Stimulated activated CD4-positive, alpha-beta T cell treated with anti-CD3 and anti-CD28 coated beads, Interleukin-4, amount 100 ng/mL, for 24 hours (primary cell): ENCODE data around the gene RNF144A.
"Not testable (repeated sequence)": the region's sequence is repeated elsewhere in the genome, so short reads cannot be mapped to it uniquely, and the experiment has no call there.

ENCODE experiments used
- DNase-seq: peaks from one replicate; pipeline ENCODE4 v3.0.0-alpha.2; 2020

Gene RNF144A, protein sequence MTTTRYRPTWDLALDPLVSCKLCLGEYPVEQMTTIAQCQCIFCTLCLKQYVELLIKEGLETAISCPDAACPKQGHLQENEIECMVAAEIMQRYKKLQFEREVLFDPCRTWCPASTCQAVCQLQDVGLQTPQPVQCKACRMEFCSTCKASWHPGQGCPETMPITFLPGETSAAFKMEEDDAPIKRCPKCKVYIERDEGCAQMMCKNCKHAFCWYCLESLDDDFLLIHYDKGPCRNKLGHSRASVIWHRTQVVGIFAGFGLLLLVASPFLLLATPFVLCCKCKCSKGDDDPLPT

DNA sequence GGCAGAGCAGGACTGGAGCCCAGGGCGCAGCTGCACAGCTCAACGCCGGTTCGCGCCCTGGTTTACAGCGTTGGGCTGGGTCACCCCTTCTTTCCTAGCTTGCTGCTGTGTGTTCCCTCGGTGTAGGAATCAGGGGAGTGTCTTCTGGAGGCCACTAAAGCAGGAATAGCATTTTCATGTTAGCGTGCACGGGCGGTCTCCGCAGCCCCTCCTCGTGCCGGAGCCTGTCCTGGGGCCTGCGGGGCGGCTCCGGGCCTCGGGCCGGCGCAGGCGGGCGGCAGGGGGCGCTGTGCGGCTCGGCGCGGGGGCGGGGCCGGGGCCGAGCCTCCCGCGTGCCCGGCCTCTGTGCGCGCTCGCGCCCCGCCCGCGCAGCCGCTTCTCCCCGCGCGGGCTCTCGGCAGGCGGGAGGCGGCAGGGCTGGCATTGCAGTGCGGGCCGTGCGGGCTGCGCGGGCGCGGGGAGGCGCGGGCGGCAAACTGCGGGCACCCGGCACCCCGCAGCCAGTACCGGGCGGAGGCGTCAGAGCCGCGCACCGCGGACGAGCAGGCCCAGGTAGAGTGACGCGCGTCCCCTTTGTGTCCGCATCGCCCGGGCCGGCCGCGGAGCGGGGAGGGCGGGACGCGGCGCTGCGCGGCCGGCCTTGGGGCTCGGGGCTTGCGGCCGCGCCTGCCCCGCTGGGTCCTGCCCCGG lies at the start of gene RNF144A:
Gene RNF144A, plus strand, starts transcription at position 342 of the 690 bp plus-strand sequence. CDS start 79,515 bp downstream, outside the sequence.
- peak; percentile 72 for DNase-seq

DNA sequence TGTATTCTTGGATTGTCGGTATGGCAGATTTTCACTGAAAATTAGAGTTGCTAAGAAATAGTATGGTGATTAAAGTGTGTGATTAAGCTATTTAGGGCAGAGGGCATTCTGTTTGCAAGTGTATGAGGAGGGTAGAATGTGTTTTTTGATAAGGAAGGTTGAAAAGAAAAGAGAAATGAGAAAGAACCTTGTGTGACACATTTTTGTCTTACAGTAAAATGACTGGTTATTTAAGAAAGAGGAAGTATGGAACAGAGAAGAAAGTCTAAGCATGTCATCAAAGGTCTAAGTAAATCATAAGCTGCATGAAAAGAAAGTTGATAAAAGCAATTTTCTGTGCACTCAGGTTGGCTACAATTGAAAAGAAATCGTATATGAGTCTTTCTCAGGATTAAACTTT lies 44.8 kb upstream of the RNF144A start:
- no peak for DNase-seq

DNA sequence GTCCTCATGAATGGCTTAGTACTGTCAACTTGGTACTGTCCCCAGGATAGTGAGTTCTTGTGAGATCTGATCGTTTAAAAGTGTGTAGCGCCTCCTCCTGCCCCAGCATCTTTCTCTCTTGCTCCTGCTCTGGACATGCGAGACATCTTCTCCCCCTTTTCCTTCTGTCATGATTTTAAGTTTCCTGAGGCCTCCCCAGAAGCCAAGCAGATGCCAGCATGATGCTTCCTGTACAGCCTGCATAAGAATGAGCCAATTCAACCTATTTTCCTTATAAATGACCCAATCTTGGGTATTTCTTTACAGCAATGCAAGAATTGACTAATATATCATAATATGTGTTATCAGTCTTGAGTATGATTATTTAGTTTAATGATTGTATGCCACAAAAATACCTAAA lies 43.2 kb upstream of the RNF144A start:
- no peak for DNase-seq

DNA sequence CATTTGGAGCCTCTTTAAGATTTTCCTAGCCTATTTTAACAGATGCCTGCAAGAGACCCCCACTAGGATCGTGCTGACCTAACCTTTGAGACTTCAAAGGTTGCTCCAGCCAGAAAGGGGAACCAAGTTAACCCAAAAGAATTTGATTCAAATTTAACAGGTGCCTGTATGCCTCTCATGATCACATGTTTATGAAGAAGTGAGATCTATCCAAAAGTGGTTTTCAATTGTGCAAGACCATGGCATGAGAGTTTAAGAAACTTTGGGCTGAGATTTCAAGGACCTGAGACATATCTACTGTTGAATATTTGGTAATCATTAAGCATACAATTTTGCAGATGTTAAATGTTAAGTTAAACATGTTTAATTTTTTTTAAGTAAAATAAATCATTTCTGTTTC lies 40.9 kb upstream of the RNF144A start:
- DNase-seq: no peak

DNA sequence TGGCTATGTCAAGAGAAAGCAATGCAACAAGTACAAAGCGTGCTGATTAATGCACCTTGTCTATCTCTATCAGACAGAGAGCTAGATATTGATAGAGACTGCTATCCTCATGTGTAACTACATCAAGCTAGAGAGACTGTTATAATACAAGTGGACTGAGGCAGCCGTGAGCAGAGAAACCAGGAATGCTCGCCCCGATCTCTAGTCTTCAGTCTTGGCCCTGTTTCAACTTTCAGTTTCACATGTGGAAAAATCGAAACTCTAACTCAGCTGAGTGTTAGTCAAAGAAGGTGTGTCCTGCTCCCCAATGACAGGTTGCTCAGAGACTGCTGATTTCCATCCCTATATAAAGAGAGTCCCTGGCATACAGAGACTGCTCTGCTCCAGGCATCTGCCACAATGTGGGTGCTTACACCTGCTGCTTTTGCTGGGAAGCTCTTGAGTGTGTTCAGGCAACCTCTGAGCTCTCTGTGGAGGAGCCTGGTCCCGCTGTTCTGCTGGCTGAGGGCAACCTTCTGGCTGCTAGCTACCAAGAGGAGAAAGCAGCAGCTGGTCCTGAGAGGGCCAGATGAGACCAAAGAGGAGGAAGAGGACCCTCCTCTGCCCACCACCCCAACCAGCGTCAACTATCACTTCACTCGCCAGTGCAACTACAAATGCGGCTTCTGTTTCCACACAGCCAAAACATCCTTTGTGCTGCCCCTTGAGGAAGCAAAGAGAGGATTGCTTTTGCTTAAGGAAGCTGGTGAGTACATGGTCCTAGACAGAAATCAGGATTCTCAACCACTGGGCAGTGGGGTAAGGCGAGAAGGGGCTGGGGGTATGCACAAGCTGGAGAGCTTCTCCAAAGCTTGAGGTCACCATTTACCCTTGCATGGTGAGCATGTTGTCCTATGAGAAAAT lies 39.6 kb upstream of the RNF144A start, which contains the start of gene RSAD2:
Gene RSAD2, plus strand, starts transcription at position 376 of the 903 bp plus-strand sequence. Its CDS starts 24 bp downstream, at position 400.
- DNase-seq: peak; percentile 49

DNA sequence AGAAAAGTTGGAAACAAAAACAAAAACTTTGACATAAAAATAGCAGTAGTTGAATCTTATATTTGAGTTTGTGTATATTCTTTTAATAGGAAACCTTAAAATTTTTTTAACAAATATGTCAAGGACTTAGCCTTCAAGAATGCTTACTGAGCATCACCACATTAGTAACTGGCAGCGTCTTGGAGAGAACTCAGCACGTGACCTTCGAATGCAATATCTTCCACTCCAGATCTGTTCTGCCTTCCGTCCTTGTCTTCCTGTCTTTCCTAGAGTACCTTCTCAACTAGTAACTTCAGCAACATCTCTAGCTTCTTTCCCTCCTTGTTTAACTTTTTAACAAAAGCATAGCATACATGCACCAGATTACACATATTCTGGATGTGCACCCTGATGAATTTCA lies 38.7 kb upstream of the RNF144A start:
- DNase-seq: no peak

DNA sequence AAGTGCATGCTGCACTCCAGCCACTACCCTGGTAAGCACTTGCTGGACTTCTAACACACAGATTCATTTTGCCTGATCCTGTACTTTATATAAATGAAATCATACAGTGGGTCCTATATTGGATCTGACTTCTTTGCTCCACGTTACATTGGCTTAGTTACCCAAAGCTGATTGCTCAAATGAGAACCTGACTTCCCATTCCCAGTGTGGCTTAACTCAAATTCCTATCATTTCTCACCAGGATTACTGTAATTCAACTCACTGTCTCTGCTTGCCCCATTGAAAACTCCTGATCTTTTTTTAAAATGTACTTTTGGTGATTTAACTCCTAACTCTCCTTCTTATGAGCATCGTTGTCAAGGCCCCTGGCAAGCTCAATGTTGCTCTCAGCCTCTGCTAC lies 38.2 kb upstream of the RNF144A start:
- no peak for DNase-seq

DNA sequence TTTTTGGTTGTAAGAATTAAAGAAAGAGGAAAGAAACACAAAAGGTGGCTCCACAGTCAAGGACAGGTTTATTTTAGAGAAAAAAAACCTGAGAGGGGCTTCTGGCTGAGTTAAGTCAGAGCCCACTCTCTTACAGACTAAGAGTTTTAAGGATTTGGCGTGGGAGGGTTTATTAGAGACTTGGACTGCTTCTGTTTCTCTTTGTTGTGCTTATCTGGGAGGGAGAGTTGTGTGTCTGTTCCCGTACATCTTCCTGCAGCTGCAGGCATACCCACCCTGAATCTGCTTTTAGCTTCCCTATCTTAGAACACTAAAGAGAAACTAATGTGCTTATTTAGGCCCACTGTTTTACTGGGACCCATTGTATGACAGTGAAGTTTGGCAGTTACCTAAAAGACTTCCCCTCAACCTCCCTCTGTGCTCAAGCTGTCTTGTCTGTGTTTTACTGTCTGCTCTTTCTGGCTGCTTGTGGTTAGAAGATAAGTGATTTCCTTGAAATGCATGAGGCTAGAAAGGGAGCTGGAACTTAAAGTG lies 36.9 kb upstream of the RNF144A start:
- no peak for DNase-seq

DNA sequence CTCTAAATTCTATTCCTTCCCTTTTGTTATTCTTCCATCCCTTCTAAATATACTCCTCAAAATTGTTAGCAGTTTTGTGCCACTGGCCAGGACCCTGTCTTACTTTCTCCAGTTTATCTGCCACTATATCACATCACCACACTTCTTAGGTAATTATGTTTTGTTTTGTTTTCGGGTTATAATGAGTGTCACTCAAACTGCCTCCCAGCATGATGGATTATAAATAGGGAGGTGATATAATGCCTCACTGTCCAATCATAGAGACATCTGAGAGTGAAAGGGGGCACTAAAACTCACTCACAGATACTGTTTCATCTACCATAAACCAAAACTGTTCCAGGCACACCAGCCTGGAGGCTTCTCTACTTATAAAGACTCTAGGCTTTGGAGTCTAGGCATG lies 36.2 kb upstream of the RNF144A start:
- no peak for DNase-seq

DNA sequence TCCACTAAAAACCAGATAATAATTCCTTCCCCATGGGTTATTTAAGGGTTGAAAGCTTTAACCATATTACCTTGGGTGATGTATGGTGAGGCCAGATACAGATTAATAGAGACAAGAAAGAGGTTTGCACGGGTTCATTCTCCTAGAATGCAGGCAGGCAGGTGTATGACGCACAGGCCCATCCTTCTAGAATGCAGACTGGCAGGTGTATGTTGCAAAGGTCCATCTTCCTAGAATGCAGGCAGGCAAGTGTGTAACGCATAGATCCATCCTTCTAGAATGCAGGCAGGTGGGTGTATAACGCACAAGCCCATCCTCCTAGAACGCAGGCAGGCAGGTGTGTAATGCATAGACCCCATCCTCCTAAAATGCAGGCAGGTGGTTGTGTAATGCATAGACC lies 35.7 kb upstream of the RNF144A start:
- DNase-seq: no peak

DNA sequence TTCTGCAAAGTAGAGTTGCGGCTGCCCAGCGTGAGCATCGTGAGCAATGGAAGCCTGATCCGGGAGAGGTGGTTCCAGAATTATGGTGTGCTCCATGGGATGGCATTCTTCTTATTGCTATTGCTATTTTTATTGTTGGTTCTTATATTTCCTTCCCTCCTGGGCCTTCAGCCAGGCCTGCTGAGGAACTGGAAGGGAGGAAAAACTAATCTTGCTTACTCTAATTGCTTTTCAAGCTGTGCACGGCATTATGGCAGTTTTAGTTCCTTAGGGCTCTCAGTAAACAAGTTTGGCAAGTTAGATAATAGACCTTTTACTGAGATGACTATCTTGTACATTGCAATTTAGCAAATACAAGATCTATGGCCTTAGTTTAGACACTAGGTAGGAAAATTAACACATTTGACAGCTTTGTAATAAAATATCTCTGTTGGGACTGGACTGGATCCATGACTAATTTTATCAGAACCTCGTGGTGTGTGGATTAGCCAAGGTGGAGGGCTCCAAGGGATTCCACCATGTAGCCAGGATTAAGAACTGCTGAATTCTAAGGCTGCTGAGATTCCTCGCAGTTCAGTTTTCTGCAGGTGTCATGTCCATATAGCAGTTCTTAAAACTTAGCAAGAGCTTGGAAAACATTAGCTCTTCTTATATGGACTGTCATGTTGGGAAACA lies 33.6 kb upstream of the RNF144A start:
- no peak for DNase-seq

DNA sequence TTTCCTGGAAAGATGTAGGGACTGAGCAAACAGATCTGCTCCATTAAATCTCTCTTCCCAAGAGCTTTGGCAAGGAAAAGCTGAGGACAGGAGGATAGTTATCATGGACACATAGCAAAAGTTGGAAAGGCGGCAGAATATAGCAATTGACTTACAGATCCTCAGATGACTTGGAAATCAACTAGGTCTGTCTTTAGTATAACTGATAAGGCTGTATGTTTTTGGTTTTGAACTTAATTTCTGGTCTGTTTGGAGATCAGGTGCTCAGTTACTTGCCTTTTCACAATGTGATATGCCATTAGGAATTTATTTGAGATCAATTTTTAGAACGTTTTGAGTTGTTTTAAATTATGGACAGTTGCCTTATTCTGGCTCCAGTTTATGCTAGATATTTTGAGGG lies 31.7 kb upstream of the RNF144A start:
- no peak for DNase-seq

DNA sequence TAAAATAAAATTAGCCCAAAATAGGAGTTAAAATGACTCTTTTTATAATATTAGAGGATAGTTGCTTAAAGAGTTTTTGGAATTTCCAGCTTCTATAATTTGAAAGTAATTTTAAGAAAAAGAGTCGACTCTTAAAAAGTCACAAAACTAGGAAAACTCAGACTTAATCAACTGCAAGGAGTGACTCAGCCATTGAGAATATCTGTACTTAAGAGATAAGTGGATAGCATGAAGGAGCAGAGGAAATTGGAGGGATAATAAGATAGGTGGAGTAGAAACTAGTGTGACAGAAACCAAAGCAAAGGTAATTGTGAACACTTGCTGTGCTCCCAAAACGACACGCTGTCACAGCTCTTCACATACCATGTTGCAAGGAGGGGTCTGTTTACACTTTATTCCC lies 31.2 kb upstream of the RNF144A start:
- DNase-seq: no peak

DNA sequence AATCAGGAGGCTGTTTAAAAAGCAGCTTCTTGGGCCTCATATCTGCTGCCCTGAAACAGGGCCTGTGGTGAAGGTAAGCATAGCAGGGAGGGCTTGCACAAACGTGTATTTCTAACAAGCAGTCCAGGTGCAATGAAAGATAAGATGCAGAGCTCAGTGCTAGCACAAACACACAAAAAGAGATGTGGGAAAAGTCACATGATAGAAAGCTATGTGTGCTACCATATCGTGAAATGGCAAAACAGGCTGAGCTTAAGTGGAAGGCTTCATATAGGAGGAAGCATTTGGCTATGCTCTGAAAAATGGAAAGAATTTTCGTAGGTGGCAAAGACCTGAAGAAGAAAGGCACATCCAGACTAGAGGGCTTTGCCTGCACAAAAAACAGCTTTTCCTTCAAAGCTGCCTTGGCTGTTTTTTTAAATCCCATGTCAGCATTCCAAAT lies 29.4 kb upstream of the RNF144A start:
- no peak for DNase-seq

DNA sequence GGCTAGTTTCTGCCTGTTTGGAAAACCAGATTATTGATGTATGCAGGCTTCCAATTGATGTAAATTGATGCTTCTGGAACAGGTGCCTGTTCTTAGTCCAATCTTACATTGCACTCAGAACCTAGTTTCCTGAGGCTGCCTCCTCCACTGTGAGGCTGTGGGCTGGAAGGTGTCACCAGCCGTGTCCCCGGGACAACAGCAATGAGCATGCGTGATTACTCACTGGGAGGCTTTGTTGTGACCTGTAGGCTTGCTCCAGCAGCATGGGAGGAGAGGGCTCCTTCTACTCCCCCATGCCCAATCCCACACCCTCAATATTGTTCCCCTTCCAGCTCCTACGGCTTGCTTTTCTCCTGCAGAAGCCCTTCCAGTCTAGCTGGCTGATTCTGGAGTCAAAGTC lies 28.5 kb upstream of the RNF144A start:
- DNase-seq: no peak

DNA sequence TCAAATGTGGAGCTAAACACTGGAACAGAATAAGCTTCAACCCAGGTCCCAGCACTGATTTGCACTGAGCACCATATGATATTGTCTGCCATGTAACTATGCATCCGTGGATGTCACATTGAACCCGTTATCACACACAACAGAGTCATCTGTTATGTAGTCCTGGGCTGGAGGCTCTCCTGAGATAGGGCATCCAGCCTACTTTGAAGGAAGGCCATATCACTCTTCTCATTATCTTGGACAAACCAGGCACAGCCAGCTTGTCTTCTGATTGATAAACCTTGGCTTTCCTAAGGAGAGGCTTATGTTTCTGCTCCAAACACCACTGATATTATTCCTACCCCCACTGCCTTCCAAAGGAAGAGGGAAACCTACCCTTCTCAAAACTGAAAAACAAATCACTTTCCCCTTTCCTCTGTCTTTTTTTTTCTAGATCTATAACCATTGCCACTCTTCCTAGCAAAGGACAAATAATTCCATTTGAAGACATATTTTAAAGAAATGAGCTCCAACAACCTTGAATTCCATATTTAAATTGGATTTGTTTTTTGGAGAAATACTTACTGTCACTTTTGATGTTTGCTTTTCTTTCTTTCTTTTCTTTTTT lies 23.2 kb upstream of the RNF144A start:
- no peak for DNase-seq

DNA sequence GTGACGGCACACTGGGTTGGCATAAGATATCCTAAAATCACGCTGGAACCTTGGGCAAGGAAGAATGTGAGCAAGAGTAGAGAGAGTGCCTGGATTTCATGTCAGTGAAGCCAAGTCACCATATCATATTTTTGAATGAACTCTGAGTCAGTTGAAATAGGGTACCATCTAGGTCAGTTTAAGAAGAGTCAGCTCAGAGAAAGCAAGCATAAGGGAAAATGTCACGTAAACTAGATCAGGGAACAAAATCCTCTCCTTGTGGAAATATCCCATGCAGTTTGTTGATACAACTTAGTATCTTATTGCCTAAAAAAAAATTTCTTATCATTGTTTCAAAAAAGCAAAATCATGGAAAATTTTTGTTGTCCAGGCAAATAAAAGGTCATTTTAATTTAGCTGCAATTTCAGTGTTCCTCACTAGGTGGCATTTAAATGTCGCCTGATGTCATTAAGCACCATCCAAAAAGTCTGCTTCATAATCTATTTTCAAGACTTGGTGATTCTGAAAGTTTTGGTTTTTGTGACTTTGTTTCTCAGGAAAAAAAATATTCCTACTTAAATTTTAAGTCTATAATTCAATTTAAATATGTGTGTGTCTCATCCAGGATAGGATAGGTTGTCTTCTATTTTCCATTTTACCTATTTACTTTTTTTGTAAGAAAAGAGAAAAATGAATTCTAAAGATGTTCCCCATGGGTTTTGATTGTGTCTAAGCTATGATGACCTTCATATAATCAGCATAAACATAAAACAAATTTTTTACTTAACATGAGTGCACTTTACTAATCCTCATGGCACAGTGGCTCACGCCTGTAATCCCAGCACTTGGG lies 20.1 kb upstream of the RNF144A start:
- DNase-seq: no peak

DNA sequence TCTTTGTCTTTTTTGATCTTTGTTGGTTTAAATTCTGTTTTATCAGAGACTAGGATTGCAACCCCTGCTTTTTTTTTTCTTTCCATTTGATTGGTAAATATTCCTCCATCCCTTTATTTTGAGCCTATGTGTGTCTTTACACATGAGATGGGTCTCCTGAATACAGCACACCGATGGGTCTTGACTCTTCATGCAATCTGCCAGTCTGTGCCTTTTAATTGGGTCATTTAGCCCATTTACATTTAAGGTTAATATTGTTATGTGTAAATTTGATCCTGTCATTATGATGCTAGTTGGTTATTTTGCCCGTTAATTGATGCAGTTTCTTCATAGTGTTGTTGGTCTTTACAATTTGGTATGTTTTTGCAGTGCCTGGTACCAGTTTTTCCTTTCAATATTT lies 14.6 kb upstream of the RNF144A start:
- DNase-seq: not testable (repeated sequence)

DNA sequence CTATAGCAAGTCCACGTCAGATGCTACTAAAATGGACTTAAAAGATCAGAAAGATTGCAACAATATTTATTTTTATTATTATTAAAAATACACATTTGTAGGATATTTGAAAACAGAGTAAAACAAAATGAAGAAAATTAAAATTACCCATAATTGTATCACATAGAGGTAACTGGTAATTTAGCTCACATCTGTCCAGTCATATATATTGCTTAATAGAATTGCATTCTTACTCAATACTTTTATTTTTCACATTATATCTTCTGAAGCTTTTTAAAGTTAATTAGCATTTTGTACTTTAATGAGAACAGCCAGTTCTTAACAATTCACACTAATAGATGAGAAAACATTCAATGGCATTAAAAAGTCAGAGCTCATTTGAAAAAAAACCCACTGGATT lies 11.5 kb upstream of the RNF144A start:
- DNase-seq: no peak

DNA sequence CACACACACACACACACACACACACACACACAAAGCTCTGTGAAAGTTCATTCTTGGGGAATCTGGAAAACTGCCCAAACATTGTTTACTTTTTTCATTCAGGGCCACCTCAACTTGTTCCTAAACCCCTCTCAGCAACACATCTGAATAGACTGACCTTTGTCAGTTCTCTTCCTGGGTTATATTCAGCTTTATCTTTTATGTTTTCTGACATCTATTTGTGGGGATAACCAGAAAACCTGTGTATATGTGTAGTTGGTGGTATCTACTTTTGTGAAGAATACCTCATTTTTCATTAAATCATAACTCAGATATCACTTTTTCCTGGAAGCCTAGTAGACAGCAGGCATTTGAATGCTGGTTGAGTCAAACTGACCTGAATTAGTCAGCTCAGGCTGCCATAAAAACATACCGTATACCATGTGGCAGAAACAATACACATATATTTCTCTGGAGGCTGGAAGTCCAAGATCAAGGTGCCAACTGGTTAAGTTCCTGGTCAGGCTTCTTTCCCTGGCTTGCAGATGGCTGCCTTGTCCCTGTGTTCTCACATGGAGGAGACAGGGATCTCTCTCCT lies 11.0 kb upstream of the RNF144A start:
- DNase-seq: peak; percentile 32

DNA sequence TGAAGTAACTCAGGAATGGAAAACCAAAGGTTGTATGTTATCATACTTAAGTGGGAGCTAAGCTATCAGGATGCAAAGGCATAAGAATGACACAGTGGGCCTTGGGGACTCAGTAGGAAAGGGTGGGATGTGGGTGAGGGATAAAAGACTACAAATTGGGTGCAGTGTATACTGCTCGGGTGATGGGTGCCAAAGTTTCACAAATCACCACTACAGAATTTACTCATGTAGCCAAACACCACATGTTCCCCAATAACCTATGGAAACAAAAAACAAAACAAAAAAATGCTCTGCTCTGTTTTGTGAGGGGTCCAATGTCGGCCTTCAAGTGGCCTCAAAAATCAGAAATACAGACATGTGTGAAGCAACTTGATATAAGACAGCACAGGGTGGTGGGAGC lies 8.9 kb upstream of the RNF144A start:
- DNase-seq: no peak
